ENCODE results near the gene MAP4K2.

GRCh38 chr11:64750361-64751054 is 52.5 kb downstream of the MAP4K2 start:
- TF ChIP-seq CTCF (conservative IDR thresholded peaks at IDR 0.05; ENCODE audit: low read depth, low read length) (peak; percentile 27), EZH2 (IDR thresholded peaks at IDR 0.05; ENCODE audit: borderline replicate concordance, low read depth, low read length, poor library complexity, severe bottlenecking) (no peak)
